ENCODE data around the gene STXBP5.

GRCh38 chr6:147325557-147325956 lies 121.3 kb downstream of the STXBP5 start:
- no peak for TF ChIP-seq CTCF (IDR thresholded peaks at IDR 0.05)
- TF ChIP-seq POLR2A (IDR thresholded peaks at IDR 0.05): no peak

Data from thyroid gland (tissue), 4 donors.